RWPE1 (cell line): ENCODE measurements around the gene WASF2.
A peak's percentile ranks its signal among the peaks of the same experiment; 100 is the strongest.

ENCODE experiments used
- CTCF ChIA-PET: fragments of 350-600 bp; sonication (Branson Sonifier 250); formaldehyde crosslinking; extraction: SDS; loops from one replicate; lab custom pipeline; 2021; lab: Yijun Ruan, JAX
- POLR2A ChIA-PET: fragments of 400-600 bp; formaldehyde crosslinking; extraction: SDS; loops from one replicate; lab custom pipeline; 2020; ENCODE audit warnings: antibody characterized with exemption; ENCODE audit not compliant: low non-redundant PET; lab: Yijun Ruan, JAX
- DNase-seq: peaks from one replicate; pipeline ENCODE4 v3.0.0; 2012; ENCODE audit warnings: low spot score
- H3K27ac ChIP-seq: fragments of 450-650 bp; 2 replicates; pipeline ENCODE4 v1.5.1; 2017
- TF ChIP-seq, protein P1 (sequence below): fragments of 450-650 bp; conservative IDR thresholded peaks from 2 replicates; pipeline ENCODE4 v1.5.1; 2017; ENCODE audit warnings: low read depth, mild to moderate bottlenecking

WASF2 gene

DNA sequence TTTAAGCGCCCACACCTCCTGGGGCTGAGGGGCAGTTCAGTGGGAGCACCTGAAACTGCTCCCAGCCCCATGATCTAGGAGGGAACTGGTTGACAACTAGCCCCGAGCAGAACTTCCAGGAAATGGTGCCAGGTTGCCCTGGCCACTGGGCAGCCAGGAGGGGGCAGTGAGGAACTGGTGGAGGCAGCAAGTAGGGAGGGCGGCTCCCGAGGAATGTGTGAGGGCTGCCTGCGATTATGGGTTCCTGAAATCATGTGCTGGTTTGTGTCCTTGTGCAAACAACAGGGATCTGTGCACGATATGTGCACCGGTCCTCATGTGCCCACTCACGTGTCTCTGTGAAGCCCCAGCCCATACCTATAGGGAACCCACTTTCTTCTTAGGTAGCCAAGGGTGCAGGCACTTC lies 87.6 kb downstream of the WASF2 start:
- ChIA-PET POLR2A (no interaction called here), CTCF (no interaction called here)
- no peak for DNase-seq
- TF ChIP-seq, protein P1, sequence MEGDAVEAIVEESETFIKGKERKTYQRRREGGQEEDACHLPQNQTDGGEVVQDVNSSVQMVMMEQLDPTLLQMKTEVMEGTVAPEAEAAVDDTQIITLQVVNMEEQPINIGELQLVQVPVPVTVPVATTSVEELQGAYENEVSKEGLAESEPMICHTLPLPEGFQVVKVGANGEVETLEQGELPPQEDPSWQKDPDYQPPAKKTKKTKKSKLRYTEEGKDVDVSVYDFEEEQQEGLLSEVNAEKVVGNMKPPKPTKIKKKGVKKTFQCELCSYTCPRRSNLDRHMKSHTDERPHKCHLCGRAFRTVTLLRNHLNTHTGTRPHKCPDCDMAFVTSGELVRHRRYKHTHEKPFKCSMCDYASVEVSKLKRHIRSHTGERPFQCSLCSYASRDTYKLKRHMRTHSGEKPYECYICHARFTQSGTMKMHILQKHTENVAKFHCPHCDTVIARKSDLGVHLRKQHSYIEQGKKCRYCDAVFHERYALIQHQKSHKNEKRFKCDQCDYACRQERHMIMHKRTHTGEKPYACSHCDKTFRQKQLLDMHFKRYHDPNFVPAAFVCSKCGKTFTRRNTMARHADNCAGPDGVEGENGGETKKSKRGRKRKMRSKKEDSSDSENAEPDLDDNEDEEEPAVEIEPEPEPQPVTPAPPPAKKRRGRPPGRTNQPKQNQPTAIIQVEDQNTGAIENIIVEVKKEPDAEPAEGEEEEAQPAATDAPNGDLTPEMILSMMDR: peak; percentile 20; the same call in 1 of the 2 replicates
- peak overlapping the region; percentile 68 for H3K27ac ChIP-seq

DNA sequence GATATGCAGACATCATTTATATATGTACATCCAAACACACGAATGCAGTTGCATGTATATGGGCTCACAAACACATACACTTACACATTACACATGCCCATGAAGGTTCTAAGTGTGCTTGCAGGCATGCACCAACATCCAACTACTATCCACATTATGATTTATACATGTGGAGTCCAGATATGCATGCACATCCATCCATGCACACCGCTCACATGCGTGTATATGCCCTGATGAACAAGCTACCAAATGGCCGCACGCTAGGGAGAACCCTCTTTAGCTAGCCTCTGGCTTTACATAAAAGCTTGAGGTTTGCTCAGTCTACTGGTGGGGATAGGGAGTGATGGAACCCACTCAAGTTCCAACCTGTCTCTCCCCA lies 89.0 kb downstream of the WASF2 start:
- TF ChIP-seq, protein P1: no peak
- POLR2A ChIA-PET: no interaction called here
- H3K27ac ChIP-seq: peak overlapping the region; percentile 68
- no peak for DNase-seq
- CTCF ChIA-PET: interaction anchor here (0.9 kb wide), 1 partner anchor 206 kb away, joined by 3 read pairs; no protein-coding TSS in a partner anchor

DNA sequence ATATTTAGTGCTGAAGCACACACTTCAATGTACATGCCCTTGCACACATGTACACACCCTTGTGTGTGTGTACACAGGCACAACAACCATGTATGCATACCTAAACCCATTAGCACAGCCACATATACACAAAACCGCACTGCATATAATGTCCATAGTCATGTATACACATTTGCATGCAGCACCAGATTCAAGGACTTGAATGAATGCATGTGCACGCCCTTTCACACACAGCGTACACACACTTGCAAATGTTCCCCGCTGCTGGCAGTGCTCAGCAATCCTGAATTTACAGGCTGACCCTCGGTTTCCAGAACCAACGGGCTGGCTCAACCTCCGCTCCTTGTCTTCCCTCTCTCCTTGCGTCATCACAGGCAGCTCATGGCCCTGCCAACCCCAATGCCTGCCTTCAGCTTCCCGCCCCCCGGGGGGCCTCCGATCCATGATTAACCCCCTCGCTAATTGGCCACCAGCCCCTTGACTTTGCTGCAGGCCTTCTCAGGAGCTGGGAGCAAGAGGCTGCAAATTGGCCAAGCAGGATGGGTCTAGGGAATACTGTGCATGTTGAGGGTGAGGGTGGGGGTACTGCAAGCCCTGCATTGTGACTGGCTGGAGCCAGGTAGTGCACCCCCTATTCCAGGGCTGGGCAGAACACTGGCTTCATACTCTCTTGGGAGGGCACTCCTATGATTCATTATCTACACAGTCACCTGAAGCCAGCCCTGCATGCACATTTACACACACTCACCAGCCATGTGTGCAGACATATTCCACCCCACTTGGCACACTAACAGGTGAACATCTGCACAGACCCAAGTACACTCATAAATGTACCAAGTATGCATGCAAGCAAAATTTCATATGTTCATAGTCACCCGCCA lies 89.6 kb downstream of the WASF2 start:
- no peak for DNase-seq
- TF ChIP-seq, protein P1: no peak
- ChIA-PET CTCF (interaction anchor here (0.9 to 1.3 kb wide), 2 partner anchors 100 to 206 kb away, joined by 3 to 5 read pairs; no protein-coding TSS in a partner anchor), POLR2A (no interaction called here)
- no peak overlapping the region for H3K27ac ChIP-seq

DNA sequence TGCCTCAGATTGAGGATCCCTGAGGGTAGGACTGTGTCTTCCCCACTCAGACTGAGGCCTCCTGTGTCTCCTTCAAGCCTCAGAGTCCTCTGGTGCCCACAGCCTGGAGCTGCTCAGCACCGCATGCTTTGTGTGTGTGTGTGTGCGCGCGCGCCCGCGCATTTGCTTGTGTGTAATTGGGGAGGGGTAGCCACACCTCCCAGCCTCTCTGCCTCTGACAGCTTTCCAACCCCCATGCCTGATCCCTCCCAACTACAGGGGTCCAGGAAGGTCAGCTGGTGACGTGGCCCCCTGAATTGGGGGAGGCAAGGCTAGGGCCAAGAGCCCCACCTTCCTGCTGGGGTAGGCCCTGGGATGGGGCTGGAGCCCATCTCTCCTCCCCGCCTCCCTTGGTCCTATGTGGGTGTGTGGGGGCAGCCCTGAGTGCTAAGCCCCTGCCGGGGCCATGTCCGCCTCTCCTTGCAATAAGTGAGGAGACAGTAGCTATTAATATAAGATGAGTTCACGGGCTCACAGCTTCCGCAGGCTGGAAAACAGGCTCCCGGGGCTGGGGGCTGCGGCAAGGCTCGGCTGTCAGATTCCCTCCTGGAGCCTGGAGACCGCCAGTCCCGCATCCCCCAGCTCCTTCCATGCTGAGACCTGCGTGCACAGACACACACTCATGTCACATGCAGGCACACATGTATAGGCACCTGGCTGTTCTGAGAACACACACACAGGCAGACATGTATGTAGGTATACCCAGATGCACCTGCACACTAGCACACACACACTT lies 90.5 kb downstream of the WASF2 start:
- CTCF ChIA-PET: interaction anchor here (0.6 to 1.3 kb wide), 2 partner anchors 60 to 99 kb away, joined by 3 to 5 read pairs; no protein-coding TSS in a partner anchor
- no peak for DNase-seq
- TF ChIP-seq, protein P1: no peak
- POLR2A ChIA-PET: no interaction called here
- no peak overlapping the region for H3K27ac ChIP-seq

DNA sequence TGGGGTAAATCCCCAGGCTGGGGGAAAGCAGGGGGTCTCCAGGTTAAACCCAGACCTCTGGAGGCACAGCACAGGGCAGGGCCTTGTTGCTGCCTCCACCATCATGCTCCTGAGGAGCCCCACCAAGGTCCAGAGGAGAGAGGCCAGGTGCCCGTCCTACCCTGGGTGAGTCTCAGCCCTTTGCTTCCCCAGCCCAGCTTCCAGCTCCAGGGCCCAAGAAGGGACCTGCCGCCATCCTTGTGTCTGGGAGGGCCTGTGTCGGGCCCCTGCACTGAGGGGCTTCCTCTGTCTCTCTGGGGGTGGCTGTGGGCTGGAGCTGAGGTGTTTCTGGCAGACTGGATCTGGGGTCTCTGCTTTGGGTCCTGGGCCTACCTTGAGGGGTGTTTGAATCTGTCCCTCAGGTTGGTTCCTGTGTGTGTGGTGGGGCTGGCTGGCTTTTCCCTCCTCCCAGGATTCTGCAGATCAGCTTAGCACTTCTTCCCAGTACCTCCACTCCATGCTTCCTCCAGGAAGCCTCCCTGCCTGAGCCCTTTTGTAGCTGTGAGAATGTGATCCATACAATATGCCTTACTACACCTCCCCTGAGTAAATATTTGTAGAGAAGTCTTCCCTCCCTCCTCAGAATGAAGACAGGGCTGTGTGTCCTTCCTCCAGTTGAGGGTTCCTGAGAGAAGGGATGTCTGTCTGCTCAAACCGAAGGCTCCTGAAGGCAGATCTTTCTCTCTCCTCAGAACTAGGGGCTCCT lies 91.4 kb downstream of the WASF2 start:
- H3K27ac ChIP-seq: no peak overlapping the region
- CTCF ChIA-PET: interaction anchor here (0.6 to 1.4 kb wide), 3 partner anchors 10 to 98 kb away, joined by 3 to 5 read pairs (median 3); no protein-coding TSS in a partner anchor
- no peak for DNase-seq
- POLR2A ChIA-PET: no interaction called here
- TF ChIP-seq, protein P1: no peak
